WTC11 (cell line): ENCODE measurements around the gene STX17. TPM values are rescaled to one million over a fixed set of nuclear protein-coding genes. Genes with fewer than 3 reads are reported as not detected.

Experiments
- ATAC-seq: fragments of 200-7000 bp; cut with Tn5 transposase; 2 replicates; pipeline ENCODE4 v1.10.0; 2021; ENCODE audit warnings: mild to moderate bottlenecking, moderate library complexity
- CTCF ChIA-PET: fragments of 300-600 bp; sonication (Branson Sonifier 250); formaldehyde crosslinking; loops from one replicate; lab custom pipeline; 2021; ENCODE audit warnings: antibody characterized with exemption; lab: Charles Lee
- POLR2A ChIA-PET: fragments of 350-600 bp; sonication (Branson Sonifier 250); formaldehyde crosslinking; loops from one replicate; lab custom pipeline; 2021; ENCODE audit warnings: antibody characterized with exemption; lab: Charles Lee
- DNase-seq: peaks from one replicate; pipeline ENCODE4 v3.0.0; 2021; ENCODE audit warnings: low spot score
- H3K27ac Mint-ChIP-seq: 2 replicates; pipeline ENCODE4 v1.8.0; 2021; ENCODE audit warnings: mixed read lengths
- H3K27me3 Mint-ChIP-seq: 2 replicates; pipeline ENCODE4 v1.8.0; 2021; ENCODE audit warnings: low read depth, mild to moderate bottlenecking, moderate library complexity, mixed read lengths
- H3K36me3 Mint-ChIP-seq: 2 replicates; pipeline ENCODE4 v1.8.0; 2021; ENCODE audit warnings: mixed read lengths
- H3K4me1 Mint-ChIP-seq: 2 replicates; pipeline ENCODE4 v1.8.0; 2022; ENCODE audit warnings: mixed read lengths
- H3K4me3 Mint-ChIP-seq: 2 replicates; pipeline ENCODE4 v1.8.0; 2021; ENCODE audit warnings: mild to moderate bottlenecking, moderate library complexity, mixed read lengths
- H3K9me3 Mint-ChIP-seq: 2 replicates; pipeline ENCODE4 v1.8.0; 2021; ENCODE audit warnings: mixed read lengths
- AFF4 ChIP-seq: sonication (generic); formaldehyde crosslinking; IDR thresholded peaks from 2 replicates; pipeline ENCODE4 v1.8.1; 2023; ENCODE audit warnings: mild to moderate bottlenecking, missing genetic modification reagents, borderline replicate concordance
- IRF1 ChIP-seq: sonication (generic); formaldehyde crosslinking; IDR thresholded peaks from 2 replicates; pipeline ENCODE4 v1.8.0; 2023; ENCODE audit warnings: missing genetic modification reagents
- JAZF1 ChIP-seq: fragments of 250-450 bp; sonication (Bioruptor Pico); IDR thresholded peaks from 2 replicates; pipeline ENCODE4 v1.9.0; 2021; ENCODE audit warnings: moderate library complexity, mild to moderate bottlenecking, inconsistent platforms
- KAT7 ChIP-seq: sonication (generic); formaldehyde crosslinking; IDR thresholded peaks from 2 replicates; pipeline ENCODE4 v1.8.1; 2023; ENCODE audit warnings: missing genetic modification reagents, mild to moderate bottlenecking, borderline replicate concordance
- MYBL2 ChIP-seq: sonication (generic); formaldehyde crosslinking; IDR thresholded peaks from 2 replicates; pipeline ENCODE4 v1.8.1; 2023; ENCODE audit warnings: mild to moderate bottlenecking, moderate library complexity, missing genetic modification reagents
- NFATC4 ChIP-seq: fragments of 250-450 bp; sonication (Bioruptor Pico); IDR thresholded peaks from 2 replicates; pipeline ENCODE4 v1.9.0; 2021; ENCODE audit warnings: mild to moderate bottlenecking
- TCF7 ChIP-seq: sonication (generic); formaldehyde crosslinking; IDR thresholded peaks from 2 replicates; pipeline ENCODE4 v1.8.0; 2022; ENCODE audit warnings: mild to moderate bottlenecking, low read depth, missing genetic modification reagents, moderate library complexity
- TEAD4 ChIP-seq: sonication (generic); formaldehyde crosslinking; IDR thresholded peaks from 2 replicates; pipeline ENCODE4 v1.8.0; 2022; ENCODE audit warnings: mild to moderate bottlenecking, missing genetic modification reagents
- ZNF121 ChIP-seq: sonication (generic); formaldehyde crosslinking; IDR thresholded peaks from 2 replicates; pipeline ENCODE4 v1.8.0; 2023; ENCODE audit warnings: missing genetic modification reagents
- ZNF138 ChIP-seq: sonication (generic); formaldehyde crosslinking; conservative IDR thresholded peaks from 2 replicates; pipeline ENCODE4 v1.8.1; 2022; ENCODE audit warnings: mild to moderate bottlenecking, moderate library complexity, missing genetic modification reagents
- ZNF317 ChIP-seq: sonication (generic); formaldehyde crosslinking; IDR thresholded peaks from 2 replicates; pipeline ENCODE4 v1.8.1; 2023; ENCODE audit warnings: low read depth, mild to moderate bottlenecking, moderate library complexity, missing genetic modification reagents, borderline replicate concordance
- ZNF396 ChIP-seq: fragments of 250-450 bp; sonication (Bioruptor Pico); IDR thresholded peaks from 2 replicates; pipeline ENCODE4 v1.8.0; 2021; ENCODE audit warnings: mild to moderate bottlenecking, moderate library complexity, borderline replicate concordance
- ZNF423 ChIP-seq: fragments of 250-450 bp; sonication (Bioruptor Pico); IDR thresholded peaks from 2 replicates; pipeline ENCODE4 v2.1.2; 2022; ENCODE audit warnings: mild to moderate bottlenecking, moderate library complexity
- total RNA-seq: library from RNA; stranded (reverse); gene quantifications from 3 replicates; pipeline ENCODE4 v1.2.3, GENCODE V29; 2021
- TF ChIP-seq, protein P1 (sequence below): sonication (generic); formaldehyde crosslinking; IDR thresholded peaks from 2 replicates; pipeline ENCODE4 v1.8.1; 2022; ENCODE audit warnings: mild to moderate bottlenecking, moderate library complexity, missing genetic modification reagents
- TF ChIP-seq, protein P2 (sequence below): fragments of 250-450 bp; sonication (Bioruptor Pico); IDR thresholded peaks from 2 replicates; pipeline ENCODE4 v1.9.0; 2021; ENCODE audit warnings: moderate library complexity, mild to moderate bottlenecking, inconsistent platforms, borderline replicate concordance
- TF ChIP-seq, protein P3 (sequence below): sonication (generic); formaldehyde crosslinking; IDR thresholded peaks from 2 replicates; pipeline ENCODE4 v1.8.0; 2022; ENCODE audit warnings: mild to moderate bottlenecking, missing genetic modification reagents

The STX17 gene
- total RNA-seq, 1 experiment from 2014 or later: 22.1 TPM

DNA sequence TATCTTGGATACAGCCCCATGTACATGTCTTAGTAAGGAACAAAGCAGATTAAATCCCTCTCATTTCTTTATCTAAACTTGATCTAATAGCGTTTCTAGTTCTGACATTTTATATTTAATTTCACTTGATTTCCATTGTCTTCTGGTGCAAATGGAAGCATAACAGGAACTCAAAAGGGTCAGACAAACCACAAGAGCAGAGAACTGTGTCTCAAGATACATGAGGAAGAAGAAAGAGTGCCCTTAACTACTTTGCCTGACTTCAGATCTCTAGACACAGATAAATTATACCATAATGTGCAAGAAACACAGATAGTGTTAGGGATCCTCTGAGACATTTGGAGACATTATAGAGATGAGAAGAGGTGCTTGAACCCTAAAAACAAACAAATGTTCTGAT is 20.7 kb upstream of the STX17 start:
- DNase-seq (no peak), ATAC-seq (no peak)
- H3K4me1 Mint-ChIP-seq: no peaks in the 10 kb centered on the region
- no peak for TF ChIP-seq TCF7 (CRISPR knock-in tag)
- no peak for TF ChIP-seq TEAD4 (CRISPR knock-in tag)
- TF ChIP-seq JAZF1 (CRISPR knock-in tag): no peak
- TF ChIP-seq NFATC4 (CRISPR knock-in tag): no peak
- TF ChIP-seq, protein P1, sequence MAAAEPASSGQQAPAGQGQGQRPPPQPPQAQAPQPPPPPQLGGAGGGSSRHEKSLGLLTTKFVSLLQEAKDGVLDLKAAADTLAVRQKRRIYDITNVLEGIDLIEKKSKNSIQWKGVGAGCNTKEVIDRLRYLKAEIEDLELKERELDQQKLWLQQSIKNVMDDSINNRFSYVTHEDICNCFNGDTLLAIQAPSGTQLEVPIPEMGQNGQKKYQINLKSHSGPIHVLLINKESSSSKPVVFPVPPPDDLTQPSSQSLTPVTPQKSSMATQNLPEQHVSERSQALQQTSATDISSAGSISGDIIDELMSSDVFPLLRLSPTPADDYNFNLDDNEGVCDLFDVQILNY (CRISPR knock-in tag): no peak
- no peak for TF ChIP-seq ZNF396 (CRISPR knock-in tag)
- TF ChIP-seq KAT7 (CRISPR knock-in tag): no peak
- TF ChIP-seq IRF1 (CRISPR knock-in tag): no peak
- TF ChIP-seq AFF4 (CRISPR knock-in tag): no peak
- TF ChIP-seq, protein P2, sequence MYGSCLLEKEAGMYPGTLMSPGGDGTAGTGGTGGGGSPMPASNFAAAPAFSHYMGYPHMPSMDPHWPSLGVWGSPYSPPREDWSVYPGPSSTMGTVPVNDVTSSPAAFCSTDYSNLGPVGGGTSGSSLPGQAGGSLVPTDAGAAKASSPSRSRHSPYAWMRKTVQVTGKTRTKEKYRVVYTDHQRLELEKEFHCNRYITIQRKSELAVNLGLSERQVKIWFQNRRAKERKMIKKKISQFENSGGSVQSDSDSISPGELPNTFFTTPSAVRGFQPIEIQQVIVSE (CRISPR knock-in tag): no peak
- no peak for TF ChIP-seq ZNF317 (CRISPR knock-in tag)
- no peaks in the 10 kb centered on the region for H3K27me3 Mint-ChIP-seq
- H3K4me3 Mint-ChIP-seq: no peak overlapping the region
- CTCF ChIA-PET: no interaction called here
- H3K36me3 Mint-ChIP-seq: no peaks in the 10 kb centered on the region
- POLR2A ChIA-PET: no interaction called here
- H3K27ac Mint-ChIP-seq: no peak overlapping the region
- 0 out of 2 replicates have a peak, but pooled peaks cover 3% of the 10 kb centered on the region for H3K9me3 Mint-ChIP-seq

GRCh38 chr9:99889120-99889519 is 17.3 kb upstream of the STX17 start:
- CTCF ChIA-PET: interaction anchor here (1.2 kb wide), 1 partner anchor 18 kb away, joined by 3 read pairs; no protein-coding TSS in a partner anchor
- H3K36me3 Mint-ChIP-seq: no peaks in the 10 kb centered on the region
- H3K4me3 Mint-ChIP-seq: no peak overlapping the region
- no peaks in the 10 kb centered on the region for H3K9me3 Mint-ChIP-seq
- ATAC-seq (no peak), DNase-seq (no peak)
- TF ChIP-seq ZNF138 (no peak), IRF1 (CRISPR knock-in tag) (no peak), ZNF121 (CRISPR knock-in tag) (no peak), ZNF396 (CRISPR knock-in tag) (no peak), MYBL2 (CRISPR knock-in tag) (no peak), ZNF423 (CRISPR knock-in tag) (no peak)
- TF ChIP-seq, protein P3, sequence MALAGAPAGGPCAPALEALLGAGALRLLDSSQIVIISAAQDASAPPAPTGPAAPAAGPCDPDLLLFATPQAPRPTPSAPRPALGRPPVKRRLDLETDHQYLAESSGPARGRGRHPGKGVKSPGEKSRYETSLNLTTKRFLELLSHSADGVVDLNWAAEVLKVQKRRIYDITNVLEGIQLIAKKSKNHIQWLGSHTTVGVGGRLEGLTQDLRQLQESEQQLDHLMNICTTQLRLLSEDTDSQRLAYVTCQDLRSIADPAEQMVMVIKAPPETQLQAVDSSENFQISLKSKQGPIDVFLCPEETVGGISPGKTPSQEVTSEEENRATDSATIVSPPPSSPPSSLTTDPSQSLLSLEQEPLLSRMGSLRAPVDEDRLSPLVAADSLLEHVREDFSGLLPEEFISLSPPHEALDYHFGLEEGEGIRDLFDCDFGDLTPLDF (CRISPR knock-in tag): no peak
- no peak overlapping the region for H3K27ac Mint-ChIP-seq
- no peaks in the 10 kb centered on the region for H3K27me3 Mint-ChIP-seq
- peaks cover 8% of the 10 kb centered on the region for H3K4me1 Mint-ChIP-seq
- POLR2A ChIA-PET: no interaction called here
